Neural cell (in vitro differentiated cells): ENCODE measurements around the gene HBQ1.
"Not testable (repeated sequence)": the region's sequence is repeated elsewhere in the genome, so short reads cannot be mapped to it uniquely, and the experiment has no call there.

Experiments
- EP300 ChIP-seq: fragments of 450-650 bp; conservative IDR thresholded peaks from 2 replicates; pipeline ENCODE4 v1.6.1; 2014; ENCODE audit warnings: antibody characterized with exemption, mild to moderate bottlenecking, moderate library complexity; ENCODE audit not compliant: poor library complexity, severe bottlenecking
- EZH2 ChIP-seq: fragments of 200-600, 300-800 bp; shearing (Covaris generic), sonication (generic); IDR thresholded peaks from 2 replicates; pipeline ENCODE4 v1.6.1; 2014; ENCODE audit warnings: antibody characterized with exemption, low read length, borderline replicate concordance, mild to moderate bottlenecking; ENCODE audit not compliant: insufficient read depth, poor library complexity, severe bottlenecking
- MXI1 ChIP-seq: fragments of 450-650 bp; conservative IDR thresholded peaks from 2 replicates; pipeline ENCODE4 v1.6.1; 2014; ENCODE audit warnings: antibody characterized with exemption, mild to moderate bottlenecking; ENCODE audit not compliant: poor library complexity, severe bottlenecking
- POLR2AphosphoS5 ChIP-seq: IDR thresholded peaks from 2 replicates; pipeline ENCODE4 v1.6.1; 2012
- RAD21 ChIP-seq: fragments of 450-650 bp; conservative IDR thresholded peaks from 2 replicates; pipeline ENCODE4 v1.6.1; 2014; ENCODE audit warnings: antibody characterized with exemption, mild to moderate bottlenecking, moderate library complexity
- SMC3 ChIP-seq: fragments of 450-650 bp; conservative IDR thresholded peaks from 2 replicates; pipeline ENCODE4 v1.6.1; 2014; ENCODE audit warnings: antibody characterized with exemption, mild to moderate bottlenecking, moderate library complexity; ENCODE audit not compliant: poor library complexity
- TF ChIP-seq, protein P1 (sequence below): fragments of 450-650 bp; IDR thresholded peaks from 2 replicates; pipeline ENCODE4 v1.5.1; 2014; ENCODE audit warnings: antibody characterized with exemption, mild to moderate bottlenecking, moderate library complexity; ENCODE audit not compliant: poor library complexity, severe bottlenecking

DNA sequence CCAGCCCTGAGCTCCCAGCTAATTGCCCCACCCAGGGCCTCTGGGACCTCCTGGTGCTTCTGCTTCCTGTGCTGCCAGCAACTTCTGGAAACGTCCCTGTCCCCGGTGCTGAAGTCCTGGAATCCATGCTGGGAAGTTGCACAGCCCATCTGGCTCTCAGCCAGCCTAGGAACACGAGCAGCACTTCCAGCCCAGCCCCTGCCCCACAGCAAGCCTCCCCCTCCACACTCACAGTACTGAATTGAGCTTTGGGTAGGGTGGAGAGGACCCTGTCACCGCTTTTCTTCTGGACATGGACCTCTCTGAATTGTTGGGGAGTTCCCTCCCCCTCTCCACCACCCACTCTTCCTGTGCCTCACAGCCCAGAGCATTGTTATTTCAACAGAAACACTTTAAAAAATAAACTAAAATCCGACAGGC lies 10.2 kb upstream of the HBQ1 start:
- not testable (repeated sequence) for TF ChIP-seq EP300, RAD21, MXI1, SMC3, POLR2AphosphoS5, EZH2
- TF ChIP-seq, protein P1, sequence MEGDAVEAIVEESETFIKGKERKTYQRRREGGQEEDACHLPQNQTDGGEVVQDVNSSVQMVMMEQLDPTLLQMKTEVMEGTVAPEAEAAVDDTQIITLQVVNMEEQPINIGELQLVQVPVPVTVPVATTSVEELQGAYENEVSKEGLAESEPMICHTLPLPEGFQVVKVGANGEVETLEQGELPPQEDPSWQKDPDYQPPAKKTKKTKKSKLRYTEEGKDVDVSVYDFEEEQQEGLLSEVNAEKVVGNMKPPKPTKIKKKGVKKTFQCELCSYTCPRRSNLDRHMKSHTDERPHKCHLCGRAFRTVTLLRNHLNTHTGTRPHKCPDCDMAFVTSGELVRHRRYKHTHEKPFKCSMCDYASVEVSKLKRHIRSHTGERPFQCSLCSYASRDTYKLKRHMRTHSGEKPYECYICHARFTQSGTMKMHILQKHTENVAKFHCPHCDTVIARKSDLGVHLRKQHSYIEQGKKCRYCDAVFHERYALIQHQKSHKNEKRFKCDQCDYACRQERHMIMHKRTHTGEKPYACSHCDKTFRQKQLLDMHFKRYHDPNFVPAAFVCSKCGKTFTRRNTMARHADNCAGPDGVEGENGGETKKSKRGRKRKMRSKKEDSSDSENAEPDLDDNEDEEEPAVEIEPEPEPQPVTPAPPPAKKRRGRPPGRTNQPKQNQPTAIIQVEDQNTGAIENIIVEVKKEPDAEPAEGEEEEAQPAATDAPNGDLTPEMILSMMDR, result not testable (repeated sequence)
